PC-3 (cell line): ENCODE data around the gene THSD8.

Experiments
- CTCF ChIP-seq: fragments of 300-600 bp; sonication (generic); conservative IDR thresholded peaks from 2 replicates; pipeline ENCODE4 v1.5.1; 2017; ENCODE audit warnings: antibody characterized with exemption, low read depth, mild to moderate bottlenecking, low read length
- EZH2 ChIP-seq: fragments of 300-600 bp; sonication (generic); IDR thresholded peaks from one replicate; pipeline ENCODE4 v1.6.1; 2017; ENCODE audit warnings: antibody characterized with exemption, mild to moderate bottlenecking, low read length; ENCODE audit not compliant: unreplicated experiment

DNA sequence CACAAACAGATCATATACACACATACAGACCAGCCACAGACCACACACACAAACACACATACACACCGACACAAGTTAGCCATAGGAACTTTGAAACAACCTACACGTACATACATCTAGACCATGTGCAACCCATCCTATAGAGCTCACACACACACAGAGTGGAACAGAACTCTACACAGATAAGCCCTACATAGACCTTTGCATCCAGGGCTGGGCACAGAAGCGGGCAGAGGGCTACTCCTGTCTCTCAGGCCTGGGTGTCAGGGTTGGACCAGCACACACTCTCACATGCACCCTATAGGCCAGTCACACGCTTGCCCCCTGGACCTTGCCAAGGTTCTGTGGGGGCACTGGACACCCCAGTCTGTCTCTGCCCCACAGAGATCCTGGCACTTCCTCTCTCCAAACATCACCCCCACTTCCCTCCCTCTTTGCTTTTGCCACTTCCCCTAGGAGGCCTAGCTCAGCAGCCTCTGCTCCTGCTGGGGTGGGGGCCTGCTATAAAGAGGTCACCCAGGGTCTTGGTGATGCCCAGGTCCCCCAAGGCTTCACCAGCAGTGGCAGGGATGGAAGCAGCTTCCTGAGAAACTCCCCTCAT is 16.3 kb upstream of the THSD8 start:
- no peak for TF ChIP-seq CTCF
- no peak for TF ChIP-seq EZH2
